Hepatocyte (in vitro differentiated cells): ENCODE data around the gene RASGRF1. TPM values are rescaled to one million over a fixed set of nuclear protein-coding genes. Genes with fewer than 3 reads are reported as not detected.

ENCODE experiments used
- DNase-seq: peaks from one replicate; pipeline ENCODE4 v3.0.0-alpha.2; 2016; ENCODE audit warnings: low spot score
- H2AFZ ChIP-seq: fragments of 200-600 bp; sonication (generic); 2 replicates; pipeline ENCODE4 v1.6.0; 2016; ENCODE audit warnings: antibody characterized with exemption, mild to moderate bottlenecking
- H3K27ac ChIP-seq: fragments of 200-600 bp; sonication (generic); 2 replicates; pipeline ENCODE4 v1.5.1; 2016; ENCODE audit warnings: mild to moderate bottlenecking
- H3K27me3 ChIP-seq: fragments of 200-600 bp; sonication (generic); 2 replicates; pipeline ENCODE4 v1.6.1; 2016
- H3K36me3 ChIP-seq: fragments of 200-600 bp; sonication (generic); replicated peaks from 2 replicates; pipeline ENCODE4 v1.5.1; 2016; ENCODE audit warnings: low read depth; ENCODE audit not compliant: insufficient read depth
- H3K4me1 ChIP-seq: fragments of 200-600 bp; sonication (generic); 2 replicates; pipeline ENCODE4 v1.5.1; 2016; ENCODE audit warnings: mild to moderate bottlenecking, moderate library complexity; ENCODE audit not compliant: insufficient read depth
- H3K4me2 ChIP-seq: fragments of 200-600 bp; sonication (generic); 2 replicates; pipeline ENCODE4 v1.6.0; 2016
- H3K4me3 ChIP-seq: fragments of 200-600 bp; sonication (generic); 2 replicates; pipeline ENCODE4 v1.5.1; 2016; ENCODE audit warnings: mild to moderate bottlenecking
- H3K79me2 ChIP-seq: fragments of 200-600 bp; sonication (generic); 2 replicates; pipeline ENCODE4 v1.6.0; 2017; ENCODE audit warnings: mild to moderate bottlenecking
- H3K9me2 ChIP-seq: fragments of 200-600 bp; sonication (generic); replicated peaks from 2 replicates; pipeline ENCODE4 v1.6.0; 2017; ENCODE audit warnings: mild to moderate bottlenecking; ENCODE audit not compliant: insufficient read depth
- H3K9me3 ChIP-seq: fragments of 200-600 bp; sonication (generic); 2 replicates; pipeline ENCODE4 v1.5.1; 2016; ENCODE audit warnings: low read depth, mild to moderate bottlenecking
- H4K20me1 ChIP-seq: fragments of 200-600 bp; sonication (generic); 2 replicates; pipeline ENCODE4 v1.6.0; 2016; ENCODE audit warnings: mild to moderate bottlenecking; ENCODE audit not compliant: insufficient read depth, poor library complexity, severe bottlenecking
- CTCF ChIP-seq: fragments of 200-600 bp; sonication (generic); IDR thresholded peaks from 2 replicates; pipeline ENCODE4 v1.5.1; 2016; ENCODE audit warnings: antibody characterized with exemption, mild to moderate bottlenecking; ENCODE audit not compliant: poor library complexity
- EZH2 ChIP-seq: fragments of 200-600 bp; sonication (generic); IDR thresholded peaks from 2 replicates; pipeline ENCODE4 v1.6.1; 2016; ENCODE audit warnings: antibody characterized with exemption, mild to moderate bottlenecking, borderline replicate concordance
- EZH2phosphoT487 ChIP-seq: fragments of 200-600 bp; sonication (generic); IDR thresholded peaks from one replicate; pipeline ENCODE4 v1.6.1; 2018; ENCODE audit warnings: antibody characterized with exemption, mild to moderate bottlenecking, low read depth, moderate library complexity; ENCODE audit not compliant: unreplicated experiment, severe bottlenecking
- WGBS: methylation state at CpG from one replicate; pipeline ENCODE4 v1.1.6; 2016; ENCODE audit warnings: low lambda C conversion rate; ENCODE audit errors: missing lambda C conversion rate; 5-methylcytosine and 5-hydroxymethylcytosine counted together
- polyA plus RNA-seq: library from polyadenylated mRNA; unstranded; fragments of >200 nt; fragmentation: Nextera tagmentation; extraction: Ambion mirVana; gene quantifications from 2 replicates; pipeline ENCODE4 v1.2.1, GENCODE V29; 2016
- total RNA-seq: library from RNA; depleted of rRNA; stranded (reverse); fragments of >200 nt; gene quantifications from 2 replicates; pipeline ENCODE4 v1.2.3, GENCODE V29; 2014

Gene RASGRF1
- total and polyA plus RNA-seq, 2 experiments from 2014 or later = 0.52 to 1.5 TPM

GRCh38 chr15:79073336-79073735 lies 17.2 kb downstream of the RASGRF1 start:
- Histone ChIP-seq H3K27ac (no peak overlapping the region), H2AFZ (no peak overlapping the region), H3K36me3 (no peaks in the 10 kb centered on the region), H3K79me2 (no peaks in the 10 kb centered on the region), H3K9me3 (no peaks in the 10 kb centered on the region), H3K4me3 (no peak overlapping the region), H4K20me1 (no peaks in the 10 kb centered on the region), H3K4me2 (no peak overlapping the region), H3K4me1 (no peaks in the 10 kb centered on the region), H3K27me3 (no peaks in the 10 kb centered on the region), H3K9me2 (no peaks in the 10 kb centered on the region)
- TF ChIP-seq EZH2phosphoT487 = no peak
- no peak for TF ChIP-seq EZH2
- no peak for TF ChIP-seq CTCF
- WGBS = 86% methylated on average over 9 of the region's 9 CpGs
- DNase-seq = no peak

GRCh38 chr15:79071901-79072300 lies 18.7 kb downstream of the RASGRF1 start:
- TF ChIP-seq EZH2phosphoT487 (no peak), EZH2 (no peak), CTCF (no peak)
- no peak for DNase-seq
- WGBS = 81% methylated on average over 3 of the region's 3 CpGs

GRCh38 chr15:79068790-79069189 lies 21.8 kb downstream of the RASGRF1 start:
- Histone ChIP-seq H3K9me3 (no peaks in the 10 kb centered on the region), H3K36me3 (no peaks in the 10 kb centered on the region), H3K79me2 (no peaks in the 10 kb centered on the region), H2AFZ (no peak overlapping the region), H3K9me2 (no peaks in the 10 kb centered on the region), H3K4me2 (no peak overlapping the region), H4K20me1 (no peaks in the 10 kb centered on the region), H3K4me3 (no peak overlapping the region), H3K27ac (no peak overlapping the region), H3K4me1 (peaks cover 12% of the 10 kb centered on the region), H3K27me3 (no peaks in the 10 kb centered on the region)
- no peak for TF ChIP-seq CTCF
- no peak for TF ChIP-seq EZH2phosphoT487
- TF ChIP-seq EZH2 = no peak
- DNase-seq = no peak
- WGBS = 83% methylated on average over 2 of the region's 2 CpGs

More at GRCh38 chr15:79071901-79072300, 18.7 kb downstream of the RASGRF1 start:
- Histone ChIP-seq H3K27me3 (no peaks in the 10 kb centered on the region), H3K4me2 (no peak overlapping the region), H4K20me1 (no peaks in the 10 kb centered on the region), H3K27ac (no peak overlapping the region), H3K9me3 (no peaks in the 10 kb centered on the region), H3K4me3 (no peak overlapping the region), H2AFZ (no peak overlapping the region), H3K36me3 (no peaks in the 10 kb centered on the region), H3K4me1 (peaks cover 8% of the 10 kb centered on the region), H3K9me2 (no peaks in the 10 kb centered on the region), H3K79me2 (no peaks in the 10 kb centered on the region)

GRCh38 chr15:79067969-79068368 lies 22.6 kb downstream of the RASGRF1 start:
- no peaks in the 10 kb centered on the region for H4K20me1 ChIP-seq
- no peak for DNase-seq
- WGBS = 64% methylated on average over 3 of the region's 3 CpGs
- no peak overlapping the region for H2AFZ ChIP-seq
- peaks cover 12% of the 10 kb centered on the region for H3K4me1 ChIP-seq
- no peak overlapping the region for H3K4me3 ChIP-seq
- TF ChIP-seq EZH2phosphoT487 (no peak), CTCF (no peak), EZH2 (no peak)
- no peaks in the 10 kb centered on the region for H3K36me3 ChIP-seq
- H3K4me2 ChIP-seq = no peak overlapping the region
- H3K79me2 ChIP-seq = no peaks in the 10 kb centered on the region
- no peaks in the 10 kb centered on the region for H3K9me2 ChIP-seq
- no peak overlapping the region for H3K27ac ChIP-seq
- no peaks in the 10 kb centered on the region for H3K9me3 ChIP-seq
- no peaks in the 10 kb centered on the region for H3K27me3 ChIP-seq
